OCI-LY7 (cell line): ENCODE results near the gene GRM1. TPM values are rescaled to one million over a fixed set of nuclear protein-coding genes. Genes with fewer than 3 reads are reported as not detected.

Source experiments
- BruUV-seq: library from RNA; stranded (reverse); fragments of 400-500 nt; replicated peaks from 2 replicates; lab custom pipeline; 2021; lab: Mats Ljungman, UMichigan
- CTCF ChIA-PET: fragments of 300-600 bp; sonication (Branson Sonifier 250); formaldehyde crosslinking; loops from one replicate; lab custom pipeline; 2022; ENCODE audit warnings: antibody characterized with exemption; ENCODE audit not compliant: unreplicated experiment; lab: Charles Lee
- POLR2A ChIA-PET: fragments of 300-600 bp; sonication (Branson Sonifier 250); formaldehyde crosslinking; loops from one replicate; lab custom pipeline; 2022; ENCODE audit warnings: antibody characterized with exemption; lab: Charles Lee
- DNase-seq: peaks from one replicate; pipeline ENCODE4 v3.0.0-alpha.2; 2015; ENCODE audit warnings: low spot score
- H2AFZ ChIP-seq: fragments of 200-600 bp; sonication (generic), shearing (Covaris generic); 2 replicates; pipeline ENCODE4 v1.6.1; 2014; ENCODE audit warnings: mild to moderate bottlenecking, antibody characterized with exemption, low read length, moderate library complexity
- H3K27ac ChIP-seq: fragments of 200-600 bp; sonication (generic); 2 replicates; pipeline ENCODE4 v1.5.1; 2014; ENCODE audit warnings: mixed run types, low read depth, mild to moderate bottlenecking, moderate library complexity, low read length, inconsistent platforms; ENCODE audit not compliant: poor library complexity, severe bottlenecking
- H3K36me3 ChIP-seq: fragments of 200-600 bp; sonication (generic); 2 replicates; pipeline ENCODE4 v1.6.1; 2014; ENCODE audit warnings: mild to moderate bottlenecking, antibody characterized with exemption, low read length, moderate library complexity, mixed read lengths; ENCODE audit not compliant: insufficient read depth
- H3K4me1 ChIP-seq: fragments of 200-600 bp; sonication (generic); 2 replicates; pipeline ENCODE4 v1.5.1; 2014; ENCODE audit warnings: mild to moderate bottlenecking, low read length; ENCODE audit not compliant: insufficient read depth, poor library complexity, severe bottlenecking
- H3K4me2 ChIP-seq: fragments of 200-600 bp; sonication (generic); 2 replicates; pipeline ENCODE4 v1.6.1; 2014; ENCODE audit warnings: mild to moderate bottlenecking, low read length
- H3K4me3 ChIP-seq: fragments of 200-600 bp; sonication (generic); 2 replicates; pipeline ENCODE4 v1.5.1; 2014; ENCODE audit warnings: mild to moderate bottlenecking, low read depth, low read length; ENCODE audit not compliant: poor library complexity, severe bottlenecking
- H3K79me2 ChIP-seq: fragments of 200-600 bp; sonication (generic); 2 replicates; pipeline ENCODE4 v1.6.1; 2016; ENCODE audit warnings: low read depth, mild to moderate bottlenecking, low read length, moderate library complexity, mixed read lengths; ENCODE audit not compliant: insufficient read depth
- H3K9me2 ChIP-seq: fragments of 200-600 bp; sonication (generic); 2 replicates; pipeline ENCODE4 v1.6.1; 2016; ENCODE audit warnings: mild to moderate bottlenecking, low read length, mixed read lengths; ENCODE audit not compliant: insufficient read depth
- H3K9me3 ChIP-seq: fragments of 200-600 bp; sonication (generic); 2 replicates; pipeline ENCODE4 v1.6.1; 2014; ENCODE audit warnings: mild to moderate bottlenecking, mixed run types, low read length, mixed read lengths
- H4K20me1 ChIP-seq: fragments of 200-600 bp; sonication (generic); 2 replicates; pipeline ENCODE4 v1.6.1; 2014; ENCODE audit warnings: mild to moderate bottlenecking, antibody characterized with exemption, low read length, moderate library complexity, mixed read lengths; ENCODE audit not compliant: insufficient read depth
- CTCF ChIP-seq: fragments of 200-600 bp; sonication (generic); conservative IDR thresholded peaks from 2 replicates; pipeline ENCODE4 v1.5.1; 2014; ENCODE audit warnings: mild to moderate bottlenecking, antibody characterized with exemption, low read length, moderate library complexity, mixed read lengths
- EZH2phosphoT487 ChIP-seq: fragments of 200-600 bp; sonication (generic); IDR thresholded peaks from 2 replicates; pipeline ENCODE4 v1.6.1; 2018; ENCODE audit warnings: low read depth, borderline replicate concordance, mild to moderate bottlenecking, mixed run types, antibody characterized with exemption, low read length, moderate library complexity, mixed read lengths
- intact Hi-C: fragments of 100-400 bp; cut with micrococcal nuclease; formaldehyde crosslinking; loops from one replicate; pipeline ENCODE4 v1.10.0; 2022; ENCODE audit not compliant: unreplicated experiment
- total RNA-seq, 2 experiments: library from RNA; depleted of rRNA in 1 of 2; stranded (reverse); fragments of >200 nt in 1 of 2; shearing (Covaris generic) in 1 of 2; gene quantifications; 2 replicates each; pipeline ENCODE4 v1.2.3, GENCODE V29; 2014 to 2022

The GRM1 gene
- total RNA-seq, 2 experiments from 2014 or later = not detected

- DNase-seq = no peak
- BruUV-seq = no TSS peak
- Histone ChIP-seq H2AFZ (no peak overlapping the region), H3K9me2 (no peaks in the 10 kb centered on the region), H3K9me3 (no peaks in the 10 kb centered on the region), H3K4me3 (no peak overlapping the region), H4K20me1 (no peaks in the 10 kb centered on the region), H3K4me1 (no peaks in the 10 kb centered on the region), H3K27ac (no peak overlapping the region), H3K36me3 (no peaks in the 10 kb centered on the region), H3K79me2 (no peaks in the 10 kb centered on the region), H3K4me2 (no peak overlapping the region)
- TF ChIP-seq CTCF = no peak
- no peak for TF ChIP-seq EZH2phosphoT487
- intact Hi-C loops = no loop called here
- ChIA-PET POLR2A (interaction anchor here (1.2 to 1.4 kb wide), 2 partner anchors 19 to 366 kb away, joined by 3 read pairs; no protein-coding TSS in a partner anchor), CTCF (no interaction called here)
Measured at GRCh38 chr6:146050168-146050567, 21.3 kb downstream of the GRM1 start.

- no peak overlapping the region for H2AFZ ChIP-seq
- ChIA-PET POLR2A (no interaction called here), CTCF (no interaction called here)
- no peak for DNase-seq
- intact Hi-C loops = no loop called here
- H3K79me2 ChIP-seq = no peaks in the 10 kb centered on the region
- no peaks in the 10 kb centered on the region for H4K20me1 ChIP-seq
- no peak overlapping the region for H3K27ac ChIP-seq
- no peaks in the 10 kb centered on the region for H3K4me1 ChIP-seq
- H3K9me3 ChIP-seq = no peaks in the 10 kb centered on the region
- H3K36me3 ChIP-seq = no peaks in the 10 kb centered on the region
- no peak overlapping the region for H3K4me3 ChIP-seq
- no peak overlapping the region for H3K4me2 ChIP-seq
- no peak for TF ChIP-seq CTCF
- no peak for TF ChIP-seq EZH2phosphoT487
- H3K9me2 ChIP-seq = no peaks in the 10 kb centered on the region
- no TSS peak for BruUV-seq
Measured at GRCh38 chr6:146056506-146056905, 27.6 kb downstream of the GRM1 start.

GRCh38 chr6:146065690-146066089, 36.8 kb downstream of the GRM1 start:
- ChIA-PET POLR2A (no interaction called here), CTCF (no interaction called here)
- Histone ChIP-seq H3K4me2 (no peak overlapping the region), H3K9me3 (no peaks in the 10 kb centered on the region), H3K9me2 (no peaks in the 10 kb centered on the region), H3K36me3 (no peaks in the 10 kb centered on the region), H3K4me1 (no peaks in the 10 kb centered on the region), H4K20me1 (no peaks in the 10 kb centered on the region), H3K4me3 (no peak overlapping the region), H3K79me2 (no peaks in the 10 kb centered on the region), H2AFZ (no peak overlapping the region), H3K27ac (no peak overlapping the region)
- TF ChIP-seq EZH2phosphoT487 = no peak
- TF ChIP-seq CTCF = no peak
- intact Hi-C loops = no loop called here
- BruUV-seq = no TSS peak
- no peak for DNase-seq
